ENCODE results near the gene ULK4.

The ULK4 gene

GRCh38 chr3:41320953-41321641 lies 640.8 kb downstream of the ULK4 start:
- Histone ChIP-seq H4K20me1 (ENCODE audit: insufficient read depth, low read length, poor library complexity, severe bottlenecking) (no peaks in the 10 kb centered on the region), H3K27me3 (ENCODE audit: insufficient read depth, low read length, poor library complexity, severe bottlenecking) (no peaks in the 10 kb centered on the region), H3K79me2 (ENCODE audit: insufficient read depth, low read length) (no peaks in the 10 kb centered on the region), H3F3A (ENCODE audit: low read depth) (no peaks in the 10 kb centered on the region), H3K4me2 (ENCODE audit: low read depth, low read length, poor library complexity, severe bottlenecking) (no peak overlapping the region), H3K9me2 (replicated peaks; ENCODE audit: low read depth, low read length) (no peaks in the 10 kb centered on the region), H3K4me1 (ENCODE audit: insufficient read depth, low read length, poor library complexity, severe bottlenecking) (peaks cover 22% of the 10 kb centered on the region), H3K9me3 (ENCODE audit: insufficient read depth, low read depth, low read length) (no peaks in the 10 kb centered on the region), H3K36me3 (ENCODE audit: insufficient read depth, low read length) (no peaks in the 10 kb centered on the region), H2AFZ (ENCODE audit: low read length) (no peak overlapping the region), H3K9ac (ENCODE audit: low read depth, low read length, poor library complexity, severe bottlenecking) (no peak overlapping the region), H3K4me3 (ENCODE audit: low read length, poor library complexity, severe bottlenecking) (no peak overlapping the region)
- TF ChIP-seq EZH2phosphoT487 (IDR thresholded peaks at IDR 0.05; ENCODE audit: borderline replicate concordance): no peak
- TF ChIP-seq, protein P1, sequence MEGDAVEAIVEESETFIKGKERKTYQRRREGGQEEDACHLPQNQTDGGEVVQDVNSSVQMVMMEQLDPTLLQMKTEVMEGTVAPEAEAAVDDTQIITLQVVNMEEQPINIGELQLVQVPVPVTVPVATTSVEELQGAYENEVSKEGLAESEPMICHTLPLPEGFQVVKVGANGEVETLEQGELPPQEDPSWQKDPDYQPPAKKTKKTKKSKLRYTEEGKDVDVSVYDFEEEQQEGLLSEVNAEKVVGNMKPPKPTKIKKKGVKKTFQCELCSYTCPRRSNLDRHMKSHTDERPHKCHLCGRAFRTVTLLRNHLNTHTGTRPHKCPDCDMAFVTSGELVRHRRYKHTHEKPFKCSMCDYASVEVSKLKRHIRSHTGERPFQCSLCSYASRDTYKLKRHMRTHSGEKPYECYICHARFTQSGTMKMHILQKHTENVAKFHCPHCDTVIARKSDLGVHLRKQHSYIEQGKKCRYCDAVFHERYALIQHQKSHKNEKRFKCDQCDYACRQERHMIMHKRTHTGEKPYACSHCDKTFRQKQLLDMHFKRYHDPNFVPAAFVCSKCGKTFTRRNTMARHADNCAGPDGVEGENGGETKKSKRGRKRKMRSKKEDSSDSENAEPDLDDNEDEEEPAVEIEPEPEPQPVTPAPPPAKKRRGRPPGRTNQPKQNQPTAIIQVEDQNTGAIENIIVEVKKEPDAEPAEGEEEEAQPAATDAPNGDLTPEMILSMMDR (conservative IDR thresholded peaks at IDR 0.05; ENCODE audit: low read length): no peak

DNA sequence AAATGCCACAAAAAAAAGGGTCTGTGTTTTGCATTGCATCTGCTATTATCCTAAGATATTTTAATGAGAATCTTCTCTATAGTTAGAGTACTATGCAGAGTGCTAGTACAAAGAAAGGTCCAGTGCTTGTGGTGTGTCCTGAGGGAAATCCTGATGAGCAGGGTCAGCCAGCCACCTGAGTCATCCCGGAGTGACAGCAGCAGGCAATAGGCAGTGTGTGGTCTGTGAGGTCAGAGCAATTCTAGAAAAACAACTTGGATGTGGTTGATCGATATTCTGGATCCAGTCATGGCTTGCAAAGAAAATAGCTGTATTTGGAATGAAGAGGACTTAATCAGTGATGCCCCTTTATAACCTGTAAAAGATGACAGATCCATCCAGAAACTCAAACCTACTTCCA lies 643.4 kb downstream of the ULK4 start:
- Histone ChIP-seq H3F3A (ENCODE audit: low read depth) (no peaks in the 10 kb centered on the region), H3K27me3 (ENCODE audit: insufficient read depth, low read length, poor library complexity, severe bottlenecking) (no peaks in the 10 kb centered on the region), H2AFZ (ENCODE audit: low read length) (no peak overlapping the region), H3K9me3 (ENCODE audit: insufficient read depth, low read depth, low read length) (no peaks in the 10 kb centered on the region), H3K4me1 (ENCODE audit: insufficient read depth, low read length, poor library complexity, severe bottlenecking) (peaks cover 5% of the 10 kb centered on the region), H3K36me3 (ENCODE audit: insufficient read depth, low read length) (no peaks in the 10 kb centered on the region), H3K4me3 (ENCODE audit: low read length, poor library complexity, severe bottlenecking) (no peak overlapping the region), H4K20me1 (ENCODE audit: insufficient read depth, low read length, poor library complexity, severe bottlenecking) (no peaks in the 10 kb centered on the region), H3K79me2 (ENCODE audit: insufficient read depth, low read length) (no peaks in the 10 kb centered on the region), H3K4me2 (ENCODE audit: low read depth, low read length, poor library complexity, severe bottlenecking) (no peak overlapping the region), H3K9ac (ENCODE audit: low read depth, low read length, poor library complexity, severe bottlenecking) (no peak overlapping the region), H3K9me2 (replicated peaks; ENCODE audit: low read depth, low read length) (no peaks in the 10 kb centered on the region)
- TF ChIP-seq, protein P1 (conservative IDR thresholded peaks at IDR 0.05; ENCODE audit: low read length): no peak
- no peak for TF ChIP-seq EZH2phosphoT487 (IDR thresholded peaks at IDR 0.05; ENCODE audit: borderline replicate concordance)

DNA sequence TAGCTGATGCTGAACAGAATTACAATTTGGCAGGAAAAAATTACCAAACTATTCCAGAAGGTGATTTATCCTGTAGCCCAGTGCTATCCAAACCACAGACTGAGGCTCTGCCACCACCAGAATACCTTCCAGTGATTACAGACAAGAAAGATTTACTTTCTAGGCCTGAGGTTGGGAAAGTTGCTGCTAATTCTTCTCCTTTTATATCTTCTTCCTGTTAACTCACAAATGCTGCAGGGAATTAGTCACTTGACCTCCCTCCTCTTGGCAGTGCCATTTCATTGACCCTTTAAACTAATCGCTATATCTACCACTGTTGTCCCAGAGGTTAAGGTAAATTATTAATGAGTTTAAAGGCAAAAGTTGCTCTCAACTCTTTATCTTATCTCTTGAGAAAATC lies 644.2 kb downstream of the ULK4 start:
- TF ChIP-seq EZH2phosphoT487 (IDR thresholded peaks at IDR 0.05; ENCODE audit: borderline replicate concordance): no peak
- no peak overlapping the region for H3K9ac ChIP-seq (ENCODE audit: low read depth, low read length, poor library complexity, severe bottlenecking)
- H3F3A ChIP-seq (ENCODE audit: low read depth): no peaks in the 10 kb centered on the region
- H3K4me1 ChIP-seq (ENCODE audit: insufficient read depth, low read length, poor library complexity, severe bottlenecking): no peaks in the 10 kb centered on the region
- H3K9me3 ChIP-seq (ENCODE audit: insufficient read depth, low read depth, low read length): no peaks in the 10 kb centered on the region
- no peak overlapping the region for H3K4me3 ChIP-seq (ENCODE audit: low read length, poor library complexity, severe bottlenecking)
- no peak overlapping the region for H2AFZ ChIP-seq (ENCODE audit: low read length)
- no peak overlapping the region for H3K4me2 ChIP-seq (ENCODE audit: low read depth, low read length, poor library complexity, severe bottlenecking)
- no peaks in the 10 kb centered on the region for H4K20me1 ChIP-seq (ENCODE audit: insufficient read depth, low read length, poor library complexity, severe bottlenecking)
- no peaks in the 10 kb centered on the region for H3K27me3 ChIP-seq (ENCODE audit: insufficient read depth, low read length, poor library complexity, severe bottlenecking)
- H3K9me2 ChIP-seq (replicated peaks; ENCODE audit: low read depth, low read length): no peaks in the 10 kb centered on the region
- H3K79me2 ChIP-seq (ENCODE audit: insufficient read depth, low read length): no peaks in the 10 kb centered on the region
- H3K36me3 ChIP-seq (ENCODE audit: insufficient read depth, low read length): no peaks in the 10 kb centered on the region

DNA sequence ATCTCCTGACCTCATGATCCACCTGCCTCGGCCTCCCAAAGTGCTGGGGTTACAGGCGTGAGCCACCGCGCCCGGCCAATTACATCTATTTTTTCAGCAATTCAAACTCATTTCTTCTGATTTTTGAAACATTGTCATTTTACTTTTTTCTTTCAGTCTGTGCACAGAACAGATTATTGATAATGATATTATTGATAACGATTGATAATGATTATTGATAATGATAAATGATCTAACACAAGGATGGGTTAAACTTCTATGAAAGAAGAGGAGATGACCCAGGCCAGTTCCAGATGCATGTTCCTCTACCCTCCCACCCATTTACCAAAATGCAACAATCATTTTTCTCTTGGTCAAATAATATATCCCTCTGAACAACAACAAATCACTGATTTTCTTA lies 644.6 kb downstream of the ULK4 start:
- H3K9ac ChIP-seq (ENCODE audit: low read depth, low read length, poor library complexity, severe bottlenecking): no peak overlapping the region
- no peaks in the 10 kb centered on the region for H3K79me2 ChIP-seq (ENCODE audit: insufficient read depth, low read length)
- no peaks in the 10 kb centered on the region for H3K9me2 ChIP-seq (replicated peaks; ENCODE audit: low read depth, low read length)
- H3K4me2 ChIP-seq (ENCODE audit: low read depth, low read length, poor library complexity, severe bottlenecking): no peak overlapping the region
- H3K4me3 ChIP-seq (ENCODE audit: low read length, poor library complexity, severe bottlenecking): no peak overlapping the region
- H3K36me3 ChIP-seq (ENCODE audit: insufficient read depth, low read length): no peaks in the 10 kb centered on the region
- no peak overlapping the region for H2AFZ ChIP-seq (ENCODE audit: low read length)
- no peaks in the 10 kb centered on the region for H3K9me3 ChIP-seq (ENCODE audit: insufficient read depth, low read depth, low read length)
- H3K27me3 ChIP-seq (ENCODE audit: insufficient read depth, low read length, poor library complexity, severe bottlenecking): no peaks in the 10 kb centered on the region
- no peaks in the 10 kb centered on the region for H4K20me1 ChIP-seq (ENCODE audit: insufficient read depth, low read length, poor library complexity, severe bottlenecking)
- no peaks in the 10 kb centered on the region for H3F3A ChIP-seq (ENCODE audit: low read depth)
- TF ChIP-seq EZH2phosphoT487 (IDR thresholded peaks at IDR 0.05; ENCODE audit: borderline replicate concordance): no peak
- TF ChIP-seq, protein P1 (conservative IDR thresholded peaks at IDR 0.05; ENCODE audit: low read length): no peak
- H3K4me1 ChIP-seq (ENCODE audit: insufficient read depth, low read length, poor library complexity, severe bottlenecking): no peaks in the 10 kb centered on the region
